Cardiac fibroblast (primary cell): ENCODE measurements around the gene HAVCR1.
"Not testable (repeated sequence)": the region's sequence is repeated elsewhere in the genome, so short reads cannot be mapped to it uniquely, and the experiment has no call there.

ENCODE experiments used
- DNase-seq, 2 donors: peaks; one replicate each; pipeline versions ENCODE4 v3.0.0 to v3.0.0-alpha.2; 2010; ENCODE audit warnings: low read depth in 2 of 2
- H3K4me3 ChIP-seq, 2 donors: replicated peaks in 1 of 2; 1 replicate in 1 of 2; 2 replicates in 1 of 2; pipeline ENCODE4 v1.5.1; 2011; ENCODE audit warnings: low read depth in 2 of 2, low read length in 2 of 2, mild to moderate bottlenecking in 2 of 2, moderate library complexity in 1 of 2
- TF ChIP-seq, protein P1 (sequence below): IDR thresholded peaks from one replicate; pipeline ENCODE4 v1.5.1; 2011; ENCODE audit warnings: low read depth, mild to moderate bottlenecking, low read length, inconsistent platforms

HAVCR1 gene

DNA sequence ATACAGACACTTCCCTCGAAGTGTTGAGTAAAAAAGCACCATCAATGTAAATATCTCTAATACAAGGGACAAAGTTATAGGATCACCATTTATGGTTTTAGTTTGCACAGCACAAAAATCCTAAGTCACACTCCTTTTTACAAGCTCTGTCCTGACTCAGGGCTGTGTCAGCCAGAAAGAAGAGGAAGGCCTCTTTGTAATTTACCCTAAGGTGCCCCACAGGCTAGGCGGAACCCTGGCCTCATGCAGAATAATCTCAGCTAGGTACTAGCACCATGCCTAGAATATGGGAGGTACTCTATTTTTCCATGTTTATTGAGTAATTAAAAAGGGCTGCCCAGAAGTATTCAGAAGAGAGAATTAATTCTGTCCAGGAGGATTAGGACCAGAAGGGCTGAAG lies 36.9 kb downstream of the HAVCR1 start:
- H3K4me3 ChIP-seq: no peak overlapping the region
- no peak for DNase-seq
- TF ChIP-seq, protein P1, sequence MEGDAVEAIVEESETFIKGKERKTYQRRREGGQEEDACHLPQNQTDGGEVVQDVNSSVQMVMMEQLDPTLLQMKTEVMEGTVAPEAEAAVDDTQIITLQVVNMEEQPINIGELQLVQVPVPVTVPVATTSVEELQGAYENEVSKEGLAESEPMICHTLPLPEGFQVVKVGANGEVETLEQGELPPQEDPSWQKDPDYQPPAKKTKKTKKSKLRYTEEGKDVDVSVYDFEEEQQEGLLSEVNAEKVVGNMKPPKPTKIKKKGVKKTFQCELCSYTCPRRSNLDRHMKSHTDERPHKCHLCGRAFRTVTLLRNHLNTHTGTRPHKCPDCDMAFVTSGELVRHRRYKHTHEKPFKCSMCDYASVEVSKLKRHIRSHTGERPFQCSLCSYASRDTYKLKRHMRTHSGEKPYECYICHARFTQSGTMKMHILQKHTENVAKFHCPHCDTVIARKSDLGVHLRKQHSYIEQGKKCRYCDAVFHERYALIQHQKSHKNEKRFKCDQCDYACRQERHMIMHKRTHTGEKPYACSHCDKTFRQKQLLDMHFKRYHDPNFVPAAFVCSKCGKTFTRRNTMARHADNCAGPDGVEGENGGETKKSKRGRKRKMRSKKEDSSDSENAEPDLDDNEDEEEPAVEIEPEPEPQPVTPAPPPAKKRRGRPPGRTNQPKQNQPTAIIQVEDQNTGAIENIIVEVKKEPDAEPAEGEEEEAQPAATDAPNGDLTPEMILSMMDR: no peak

DNA sequence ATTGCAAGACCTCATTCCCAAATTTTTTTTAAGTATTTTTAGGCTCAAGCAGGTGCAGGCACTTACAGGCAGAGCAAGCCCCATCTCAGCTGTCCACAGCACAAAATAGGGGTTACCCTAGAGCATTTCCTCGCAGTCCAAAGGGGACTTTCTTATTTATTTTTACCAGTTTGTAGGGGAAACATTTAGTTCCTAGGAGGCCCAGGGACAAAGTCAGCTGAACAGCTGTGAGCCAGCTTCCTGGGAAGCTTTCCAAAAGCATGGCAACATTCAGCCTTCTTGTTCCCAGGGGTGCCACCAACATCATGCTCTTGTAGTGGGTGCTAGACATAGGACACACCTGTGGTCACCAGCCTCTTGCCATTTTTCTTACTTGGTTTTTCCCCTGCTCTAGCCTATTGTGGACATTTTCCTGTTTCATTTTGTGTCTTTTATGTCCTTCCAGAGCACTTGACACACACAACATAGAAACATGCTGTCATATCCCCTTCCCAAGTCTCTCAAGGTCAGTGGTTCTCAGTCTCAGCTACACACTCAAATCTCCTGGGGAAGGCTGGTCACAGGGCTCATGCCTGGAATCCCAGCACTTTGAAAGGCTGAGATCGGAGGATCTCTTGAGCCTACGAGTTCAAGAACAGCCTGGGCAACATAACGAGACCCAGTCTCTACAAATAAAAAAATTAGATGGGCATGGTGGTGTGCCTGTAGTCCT lies 38.2 kb downstream of the HAVCR1 start:
- no peak for DNase-seq
- TF ChIP-seq, protein P1: no peak

DNA sequence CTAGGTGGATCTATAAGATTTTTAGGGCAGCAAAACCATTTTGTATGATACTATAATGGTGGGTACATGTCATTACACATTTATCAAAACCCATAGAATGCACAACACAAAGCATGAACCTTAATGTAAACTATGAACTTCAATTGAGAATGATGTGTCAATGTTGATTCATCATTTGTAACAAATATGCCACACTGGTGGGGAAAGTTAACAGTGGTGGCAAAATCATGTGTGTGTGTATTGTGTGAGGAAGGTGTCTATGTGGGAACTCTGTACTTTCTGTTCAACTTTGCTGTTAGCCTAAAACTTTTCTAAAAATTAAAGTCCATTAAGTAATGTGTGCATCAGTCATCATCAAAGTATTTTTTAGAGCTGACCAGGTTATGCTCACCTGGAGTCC lies 38.9 kb downstream of the HAVCR1 start:
- DNase-seq: no peak
- no peak overlapping the region for H3K4me3 ChIP-seq
- TF ChIP-seq, protein P1: no peak

More for the DNA sequence above, 38.2 kb downstream of the HAVCR1 start:
- H3K4me3 ChIP-seq: no peak overlapping the region

DNA sequence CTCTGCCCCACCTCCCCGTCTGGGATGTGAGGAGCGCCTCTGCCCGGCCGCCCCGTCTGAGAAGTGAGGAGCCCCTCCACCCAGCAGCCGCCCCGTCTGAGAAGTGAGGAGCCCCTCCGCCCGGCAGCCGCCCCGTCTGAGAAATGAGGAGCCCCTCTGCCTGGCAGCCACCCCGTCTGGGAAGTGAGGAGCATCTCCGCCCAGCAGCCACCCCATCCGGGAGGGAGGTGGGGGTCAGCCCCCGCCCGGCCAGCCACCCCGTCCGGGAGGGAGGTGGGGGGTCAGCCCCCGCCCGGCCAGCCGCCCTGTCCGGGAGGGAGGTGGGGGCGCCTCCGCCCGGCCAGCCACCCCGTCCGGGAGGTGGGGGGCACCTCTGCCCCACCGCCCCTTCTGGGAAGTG lies 44.8 kb downstream of the HAVCR1 start:
- DNase-seq, H3K4me3 ChIP-seq: not testable (repeated sequence)

DNA sequence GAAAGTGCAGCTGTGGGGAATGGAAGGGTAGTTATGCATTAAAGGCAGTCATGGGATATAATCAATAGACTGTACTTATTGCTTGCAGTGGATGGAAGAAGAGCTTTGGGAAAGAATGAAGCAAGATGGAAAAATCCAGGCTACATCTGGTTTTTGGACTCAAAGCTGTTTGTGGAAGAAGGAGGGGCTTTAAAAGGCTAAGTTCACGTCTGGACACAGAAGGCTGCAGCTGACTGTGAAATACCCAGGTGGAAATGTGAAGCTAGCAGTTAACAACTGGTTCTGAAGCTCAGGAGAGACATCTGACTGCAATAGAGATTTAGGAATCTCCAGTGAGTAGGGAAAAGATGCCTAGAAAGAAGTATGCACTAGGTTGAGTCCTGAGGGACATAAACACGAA lies 52.7 kb downstream of the HAVCR1 start:
- DNase-seq: no peak
- no peak overlapping the region for H3K4me3 ChIP-seq
- TF ChIP-seq, protein P1: no peak

DNA sequence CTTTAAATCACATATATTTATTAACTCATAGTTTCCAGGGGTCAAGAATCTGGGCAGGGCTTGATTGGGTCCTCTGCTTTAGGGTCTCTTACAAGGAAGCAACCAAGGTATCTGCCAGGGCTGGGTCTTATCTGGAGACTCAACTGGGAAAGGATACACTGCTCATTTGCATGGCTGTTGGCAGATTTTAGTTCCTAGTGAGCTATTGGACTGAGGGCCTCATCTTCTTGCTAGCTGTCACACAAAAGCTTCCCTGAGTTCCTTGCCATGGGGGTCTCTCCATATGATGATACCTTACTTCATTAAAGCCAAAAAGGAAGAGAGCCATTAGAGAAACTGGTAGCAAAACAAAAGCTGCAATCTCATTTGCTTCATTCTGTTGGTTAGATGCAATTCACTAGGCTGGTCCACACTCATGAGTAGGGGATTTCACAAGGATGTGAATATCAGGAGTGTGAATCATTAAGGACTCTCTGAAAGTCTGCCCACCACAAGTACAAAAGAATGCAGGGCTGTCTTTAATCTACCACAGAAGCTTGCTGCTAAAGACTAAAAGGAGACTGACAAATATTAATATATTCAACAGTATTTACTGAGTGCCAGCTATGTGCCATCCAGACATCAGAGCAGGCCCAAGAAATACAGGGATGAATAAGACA lies 53.9 kb downstream of the HAVCR1 start:
- TF ChIP-seq, protein P1: no peak
- no peak overlapping the region for H3K4me3 ChIP-seq
- DNase-seq: no peak

DNA sequence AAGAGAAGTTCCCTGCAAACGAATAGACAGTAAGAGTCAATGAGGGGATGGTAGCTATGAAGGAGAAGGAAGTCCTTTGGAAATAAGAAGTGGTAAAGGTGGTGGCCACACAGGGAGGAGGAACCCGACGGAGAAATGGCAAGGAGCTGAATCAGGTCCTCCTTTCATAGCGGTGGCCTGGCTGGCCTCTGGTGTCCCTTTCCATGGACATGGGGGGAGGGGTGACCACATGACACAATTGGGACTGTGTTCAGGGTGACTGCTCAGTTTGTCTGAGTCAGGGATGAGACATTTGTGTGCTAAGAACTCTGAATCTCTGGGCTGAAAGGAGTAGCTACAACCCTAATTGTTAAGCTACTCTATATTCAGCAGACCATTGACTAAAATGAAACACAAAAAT lies 67.2 kb downstream of the HAVCR1 start:
- H3K4me3 ChIP-seq: no peak overlapping the region
- no peak for DNase-seq
- TF ChIP-seq, protein P1: no peak
